ENCODE measurements around the gene ST3GAL5. TPM values are rescaled to one million over a fixed set of nuclear protein-coding genes. Genes with fewer than 3 reads are reported as not detected.
A peak's percentile ranks its signal among the peaks of the same experiment; 100 is the strongest.
"Not testable (repeated sequence)": the region's sequence is repeated elsewhere in the genome, so short reads cannot be mapped to it uniquely, and the experiment has no call there.

ST3GAL5 gene
- total and polyA plus RNA-seq, 5 donors from 2014 or later, result 11.3 to 25.8 (median 14.8) TPM

DNA sequence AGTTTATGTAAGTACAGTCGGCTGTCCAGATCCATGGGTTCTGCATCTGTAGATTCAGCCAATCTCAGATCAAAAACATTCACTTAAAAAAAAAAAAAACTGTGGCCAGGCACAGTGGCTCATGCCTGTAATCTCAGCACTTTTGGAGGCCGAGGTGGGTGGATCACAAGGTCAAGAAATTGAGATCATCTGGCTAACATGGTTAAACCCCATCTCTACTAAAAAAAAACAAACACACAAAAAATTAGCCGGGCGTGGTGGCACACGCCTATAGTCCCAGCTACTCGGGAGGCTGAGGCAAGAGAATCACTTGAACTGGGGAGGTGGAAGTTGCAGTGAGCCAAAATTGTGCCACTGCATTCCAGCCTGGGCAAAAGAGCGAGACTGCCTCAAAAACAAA is 42.4 kb upstream of the ST3GAL5 start:
- H3K4me3 ChIP-seq (ENCODE audit: low read depth, low read length); H3K27me3 ChIP-seq (ENCODE audit: control insufficient read depth, insufficient read depth, low read length); H3K36me3 Mint-ChIP-seq; ATAC-seq (ENCODE audit: low read depth in 2 of 2); H3K9me3 Mint-ChIP-seq; H3K27ac ChIP-seq (ENCODE audit: insufficient read depth, low read length, poor library complexity, severe bottlenecking); H3K4me1 ChIP-seq (ENCODE audit: control insufficient read depth, insufficient read depth, low read length, poor library complexity, severe bottlenecking); H3K9me3 ChIP-seq (ENCODE audit: control insufficient read depth in 2 of 2, low read length in 2 of 2); DNase-seq; H3K36me3 ChIP-seq (ENCODE audit: control insufficient read depth, insufficient read depth, low read length); H3K27ac Mint-ChIP-seq; H3K27me3 Mint-ChIP-seq; H3K4me3 Mint-ChIP-seq: not testable (repeated sequence)
- H3K4me1 Mint-ChIP-seq, result peaks cover 11 to 18% (median 15%) of the 10 kb centered on the region in 4 donors

DNA sequence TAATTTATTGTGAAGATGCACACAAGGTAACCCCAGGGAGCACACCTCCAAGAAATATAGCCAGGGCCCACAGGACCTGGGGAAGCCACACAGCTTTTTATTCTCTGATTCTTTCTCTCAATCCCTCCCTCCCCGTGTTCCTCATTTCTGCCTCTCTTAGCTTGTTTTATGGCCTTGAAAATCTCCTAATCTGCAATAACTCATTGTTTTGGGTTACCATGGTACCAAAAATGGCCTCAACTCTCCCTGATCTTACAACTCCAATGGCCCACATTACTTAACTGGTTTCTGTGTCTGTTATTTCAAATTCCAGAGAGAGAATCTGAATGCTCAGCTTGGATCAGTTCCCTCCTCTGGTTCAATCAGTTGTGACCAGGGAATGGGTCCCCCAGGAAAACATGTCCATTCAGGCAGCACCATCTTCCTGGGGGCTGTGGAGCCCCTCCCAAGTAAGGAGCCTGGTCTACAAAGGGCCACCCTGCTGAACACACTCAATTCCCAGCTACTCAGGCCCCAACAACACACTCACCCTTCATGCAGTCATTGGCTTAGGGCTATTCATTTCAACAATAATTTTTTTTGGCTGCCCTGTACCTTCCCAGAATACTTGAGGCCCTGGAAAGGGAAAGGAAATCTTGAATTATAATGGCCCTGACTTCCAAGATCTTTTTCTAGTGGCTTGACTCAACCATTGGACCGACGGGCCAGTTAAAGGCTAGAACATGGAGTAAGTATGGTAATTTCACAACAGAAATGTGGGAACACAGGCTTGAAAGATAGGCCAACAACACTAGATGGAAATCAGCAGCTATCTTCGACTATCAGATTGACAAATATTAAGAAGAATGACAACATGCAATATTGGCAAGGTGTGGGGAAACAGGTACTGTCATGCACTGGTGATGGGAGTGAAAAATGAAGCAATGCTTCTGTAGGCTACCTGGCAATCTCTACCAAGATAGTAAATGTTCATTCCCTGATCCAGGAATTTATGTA is 41.6 kb upstream of the ST3GAL5 start:
- H3K4me1 Mint-ChIP-seq, result peaks cover 11 to 18% (median 15%) of the 10 kb centered on the region in 4 donors
- H3K4me1 ChIP-seq (ENCODE audit: control insufficient read depth, insufficient read depth, low read length, poor library complexity, severe bottlenecking), result peaks cover 9% of the 10 kb centered on the region
- no peaks in the 10 kb centered on the region for H3K27me3 Mint-ChIP-seq
- ATAC-seq (ENCODE audit: low read depth in 2 of 2), result no peak
- no peak overlapping the region for H3K27ac ChIP-seq (ENCODE audit: insufficient read depth, low read length, poor library complexity, severe bottlenecking)
- no peaks in the 10 kb centered on the region for H3K36me3 ChIP-seq (ENCODE audit: control insufficient read depth, insufficient read depth, low read length)
- no peak overlapping the region for H3K4me3 ChIP-seq (ENCODE audit: low read depth, low read length)
- H3K27me3 ChIP-seq (ENCODE audit: control insufficient read depth, insufficient read depth, low read length), result no peaks in the 10 kb centered on the region
- no peak overlapping the region for H3K4me3 Mint-ChIP-seq
- H3K9me3 ChIP-seq (ENCODE audit: control insufficient read depth in 2 of 2, low read length in 2 of 2), result no peaks in the 10 kb centered on the region
- no peaks in the 10 kb centered on the region for H3K36me3 Mint-ChIP-seq
- DNase-seq, result no peak
- H3K27ac Mint-ChIP-seq, result no peak overlapping the region
- no peaks in the 10 kb centered on the region for H3K9me3 Mint-ChIP-seq

DNA sequence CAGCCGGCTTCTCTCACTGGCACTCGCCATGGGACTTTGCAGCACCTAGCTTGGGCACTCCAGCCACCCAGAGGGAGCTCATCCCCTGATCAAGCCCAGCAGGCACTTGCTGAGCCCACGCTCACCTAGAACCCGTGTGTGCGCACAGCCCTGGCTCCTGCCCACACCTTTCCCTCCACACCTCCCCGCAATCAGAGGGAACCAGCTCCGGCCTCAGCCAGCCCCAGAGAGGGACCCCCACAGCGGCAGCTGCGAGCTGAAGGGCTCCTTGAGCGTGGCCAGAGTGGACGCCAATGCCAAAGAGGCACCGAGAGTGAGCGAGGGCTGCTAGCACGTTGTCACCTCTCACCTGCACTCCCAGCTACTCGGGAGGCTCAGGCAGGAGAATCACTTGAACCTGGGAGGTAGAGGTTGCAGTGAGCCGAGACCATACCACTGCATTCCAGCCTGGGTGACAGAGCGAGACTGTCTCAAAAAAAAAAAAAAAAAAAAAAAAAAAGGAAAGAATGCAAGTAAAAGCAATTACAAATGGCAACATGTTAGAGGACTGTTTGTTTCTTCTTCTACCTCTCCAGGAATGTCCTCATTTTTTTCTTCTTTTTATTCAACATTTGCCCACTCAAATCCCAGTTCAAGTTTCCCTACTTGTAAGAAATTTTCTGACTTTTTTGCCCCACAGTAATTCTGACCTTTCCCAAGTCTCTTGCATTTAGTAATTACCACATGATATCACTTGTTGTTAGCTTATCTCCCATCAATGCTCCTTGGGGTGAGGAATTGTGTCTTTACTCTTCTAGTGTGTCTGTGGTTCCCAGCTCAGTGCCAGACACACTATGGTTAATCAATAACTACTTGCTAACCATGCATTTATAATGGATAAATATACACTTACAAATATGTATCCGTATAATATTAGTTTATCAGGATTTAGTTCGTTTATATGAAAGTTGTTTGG is 40.6 kb upstream of the ST3GAL5 start:
- H3K27ac ChIP-seq (ENCODE audit: insufficient read depth, low read length, poor library complexity, severe bottlenecking), result no peak overlapping the region
- H3K4me3 ChIP-seq (ENCODE audit: low read depth, low read length), result no peak overlapping the region
- peak overlapping the region in 1 of 3 donors; percentile 62 for H3K27ac Mint-ChIP-seq
- peaks cover 3% of the 10 kb centered on the region for H3K36me3 Mint-ChIP-seq
- peaks cover 0 to 1% (median 0%) of the 10 kb centered on the region in 7 donors for H3K9me3 Mint-ChIP-seq
- ATAC-seq (ENCODE audit: low read depth in 2 of 2), result no peak
- no peaks in the 10 kb centered on the region for H3K9me3 ChIP-seq (ENCODE audit: control insufficient read depth in 2 of 2, low read length in 2 of 2)
- no peaks in the 10 kb centered on the region for H3K27me3 ChIP-seq (ENCODE audit: control insufficient read depth, insufficient read depth, low read length)
- no peaks in the 10 kb centered on the region for H3K36me3 ChIP-seq (ENCODE audit: control insufficient read depth, insufficient read depth, low read length)
- peaks cover 9% of the 10 kb centered on the region for H3K4me1 ChIP-seq (ENCODE audit: control insufficient read depth, insufficient read depth, low read length, poor library complexity, severe bottlenecking)
- no peak for DNase-seq
- H3K4me1 Mint-ChIP-seq, result peaks cover 14 to 24% (median 16%) of the 10 kb centered on the region in 4 donors
- H3K27me3 Mint-ChIP-seq, result no peaks in the 10 kb centered on the region
- H3K4me3 Mint-ChIP-seq, result no peak overlapping the region

DNA sequence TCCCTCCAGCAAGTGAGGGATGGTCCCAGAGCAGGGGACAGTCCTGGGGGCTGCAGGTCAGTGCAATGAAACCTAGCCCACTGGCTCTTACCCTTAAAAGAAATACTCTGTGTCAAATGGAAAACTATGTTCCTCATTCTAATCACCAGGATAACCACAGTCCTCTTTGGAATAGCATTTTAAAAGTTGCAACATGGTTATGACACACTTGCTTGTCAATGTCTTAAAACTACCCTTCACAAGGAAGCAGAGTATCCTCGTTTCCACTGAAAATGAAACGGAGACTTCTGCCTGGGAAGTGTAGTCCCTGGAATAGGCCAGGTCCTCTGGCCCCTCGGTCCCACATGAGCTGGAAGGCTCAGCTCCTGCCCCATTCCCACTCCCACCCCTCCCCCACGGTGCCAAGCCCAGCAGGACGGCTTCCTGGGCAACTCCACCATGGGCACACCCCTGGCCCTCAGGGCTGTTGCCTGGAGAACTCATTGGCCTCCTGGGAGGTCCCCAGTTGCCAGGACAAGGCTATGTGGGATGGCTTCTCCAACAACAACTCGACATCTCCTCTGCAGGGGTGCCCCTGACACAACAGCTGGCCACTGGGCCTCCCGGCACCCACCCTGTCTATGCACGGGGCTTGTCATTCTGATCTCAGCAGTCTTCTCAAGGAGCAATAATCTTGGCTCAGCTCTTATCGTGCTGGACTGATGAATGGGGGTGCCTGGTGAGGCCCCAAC is 38.3 kb upstream of the ST3GAL5 start:
- ATAC-seq (ENCODE audit: low read depth in 2 of 2), result no peak

DNA sequence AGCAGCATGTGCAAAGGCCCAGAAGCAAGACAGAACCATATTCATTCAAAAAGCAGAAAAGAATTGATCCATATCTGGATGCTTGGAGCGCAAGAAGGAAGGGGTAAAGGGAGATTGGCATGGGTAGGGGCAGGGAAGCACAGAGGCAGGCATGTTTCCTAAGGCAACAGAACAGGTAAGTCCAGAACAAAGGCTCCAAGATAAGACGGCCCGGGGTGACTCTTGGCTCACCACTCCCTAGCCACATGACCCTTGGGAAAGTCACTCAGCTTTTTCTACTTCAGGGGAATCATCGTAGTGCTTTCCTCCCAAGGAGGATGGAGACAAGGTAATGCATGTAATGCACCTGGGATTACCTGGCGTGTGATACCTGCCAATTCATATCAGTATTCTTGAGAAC is 37.7 kb upstream of the ST3GAL5 start:
- Histone ChIP-seq H3K27ac (ENCODE audit: insufficient read depth, low read length, poor library complexity, severe bottlenecking) (no peak overlapping the region), H3K4me1 (ENCODE audit: control insufficient read depth, insufficient read depth, low read length, poor library complexity, severe bottlenecking) (no peaks in the 10 kb centered on the region), H3K9me3 (ENCODE audit: control insufficient read depth in 2 of 2, low read length in 2 of 2) (no peaks in the 10 kb centered on the region), H3K36me3 (ENCODE audit: control insufficient read depth, insufficient read depth, low read length) (no peaks in the 10 kb centered on the region), H3K4me3 (ENCODE audit: low read depth, low read length) (no peak overlapping the region), H3K27me3 (ENCODE audit: control insufficient read depth, insufficient read depth, low read length) (no peaks in the 10 kb centered on the region)
- H3K4me1 Mint-ChIP-seq, result peaks cover 0 to 13% (median 4%) of the 10 kb centered on the region in 4 donors
- no peak overlapping the region for H3K4me3 Mint-ChIP-seq
- no peak overlapping the region for H3K27ac Mint-ChIP-seq
- peaks cover 3% of the 10 kb centered on the region for H3K36me3 Mint-ChIP-seq
- H3K9me3 Mint-ChIP-seq, result peaks cover 0 to 1% (median 0%) of the 10 kb centered on the region in 7 donors
- no peak for ATAC-seq (ENCODE audit: low read depth in 2 of 2)
- no peak for DNase-seq
- no peaks in the 10 kb centered on the region for H3K27me3 Mint-ChIP-seq

More for the DNA sequence above, 38.3 kb upstream of the ST3GAL5 start:
- Histone ChIP-seq H3K9me3 (ENCODE audit: control insufficient read depth in 2 of 2, low read length in 2 of 2) (no peaks in the 10 kb centered on the region), H3K4me1 (ENCODE audit: control insufficient read depth, insufficient read depth, low read length, poor library complexity, severe bottlenecking) (peaks cover 4% of the 10 kb centered on the region), H3K27me3 (ENCODE audit: control insufficient read depth, insufficient read depth, low read length) (no peaks in the 10 kb centered on the region), H3K36me3 (ENCODE audit: control insufficient read depth, insufficient read depth, low read length) (no peaks in the 10 kb centered on the region), H3K27ac (ENCODE audit: insufficient read depth, low read length, poor library complexity, severe bottlenecking) (no peak overlapping the region), H3K4me3 (ENCODE audit: low read depth, low read length) (no peak overlapping the region)
- peaks cover 0 to 1% (median 0%) of the 10 kb centered on the region in 7 donors for H3K9me3 Mint-ChIP-seq
- peaks cover 6 to 18% (median 8%) of the 10 kb centered on the region in 4 donors for H3K4me1 Mint-ChIP-seq
- DNase-seq, result no peak
- peaks cover 3% of the 10 kb centered on the region for H3K36me3 Mint-ChIP-seq
- H3K27ac Mint-ChIP-seq, result peak overlapping the region in 1 of 3 donors; percentile 49
- H3K4me3 Mint-ChIP-seq, result no peak overlapping the region
- H3K27me3 Mint-ChIP-seq, result no peaks in the 10 kb centered on the region

DNA sequence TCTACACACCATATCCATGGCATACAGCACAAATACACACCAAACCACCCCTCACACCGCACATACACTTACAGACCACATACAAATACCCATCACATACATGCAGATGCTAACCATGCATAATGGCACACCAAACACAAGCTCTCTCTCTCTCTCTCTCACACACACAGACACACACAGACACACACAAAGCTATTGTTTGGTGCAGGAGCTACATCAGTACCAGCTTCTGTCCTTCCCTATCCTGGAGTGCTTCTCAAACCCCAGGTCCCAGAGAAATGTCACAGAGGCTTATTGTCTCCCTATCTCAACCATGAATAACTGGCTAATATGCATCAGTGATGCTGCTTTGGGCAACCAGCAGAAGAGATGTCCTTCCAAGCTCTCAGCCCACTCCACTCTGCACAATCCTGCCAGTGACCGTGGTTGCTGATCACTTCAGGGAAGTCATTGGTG is 36.5 kb upstream of the ST3GAL5 start:
- H3K4me1 ChIP-seq (ENCODE audit: control insufficient read depth, insufficient read depth, low read length, poor library complexity, severe bottlenecking), result no peaks in the 10 kb centered on the region
- Mint-ChIP-seq H3K27ac (no peak overlapping the region), H3K4me1 (peaks cover 0 to 13% (median 3%) of the 10 kb centered on the region in 4 donors), H3K27me3 (no peaks in the 10 kb centered on the region), H3K9me3 (peaks cover 0 to 1% (median 0%) of the 10 kb centered on the region in 7 donors), H3K36me3 (peaks cover 3% of the 10 kb centered on the region), H3K4me3 (no peak overlapping the region)
- ATAC-seq (ENCODE audit: low read depth in 2 of 2) (no peak), DNase-seq (no peak)
- peaks cover 2% of the 10 kb centered on the region for H3K27me3 ChIP-seq (ENCODE audit: control insufficient read depth, insufficient read depth, low read length)
- no peak overlapping the region for H3K4me3 ChIP-seq (ENCODE audit: low read depth, low read length)
- no peak overlapping the region for H3K27ac ChIP-seq (ENCODE audit: insufficient read depth, low read length, poor library complexity, severe bottlenecking)
- H3K9me3 ChIP-seq (ENCODE audit: control insufficient read depth in 2 of 2, low read length in 2 of 2), result no peaks in the 10 kb centered on the region
- no peaks in the 10 kb centered on the region for H3K36me3 ChIP-seq (ENCODE audit: control insufficient read depth, insufficient read depth, low read length)

DNA sequence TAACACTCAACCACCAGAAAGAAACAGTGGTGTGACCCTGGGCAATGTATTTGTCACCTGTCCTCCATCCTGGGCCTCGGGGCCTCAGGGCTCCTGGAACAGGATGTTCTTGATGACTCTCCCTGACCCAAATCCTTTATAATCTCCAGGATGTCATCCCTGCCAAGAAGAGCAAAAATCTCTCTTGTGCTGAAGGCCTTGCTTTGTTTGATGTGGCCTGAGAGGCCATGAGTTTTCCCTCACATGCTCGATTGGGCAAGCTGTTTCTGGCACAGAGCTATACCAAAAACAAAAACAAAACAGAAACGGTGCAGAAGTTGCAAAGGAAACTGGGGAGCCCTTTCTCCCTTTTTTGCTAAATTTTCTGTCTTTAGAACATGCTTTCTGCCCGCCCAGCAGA is 35.7 kb upstream of the ST3GAL5 start:
- Histone ChIP-seq H3K4me1 (ENCODE audit: control insufficient read depth, insufficient read depth, low read length, poor library complexity, severe bottlenecking) (no peaks in the 10 kb centered on the region), H3K27ac (ENCODE audit: insufficient read depth, low read length, poor library complexity, severe bottlenecking) (no peak overlapping the region), H3K9me3 (ENCODE audit: control insufficient read depth in 2 of 2, low read length in 2 of 2) (no peaks in the 10 kb centered on the region), H3K36me3 (ENCODE audit: control insufficient read depth, insufficient read depth, low read length) (no peaks in the 10 kb centered on the region), H3K4me3 (ENCODE audit: low read depth, low read length) (no peak overlapping the region), H3K27me3 (ENCODE audit: control insufficient read depth, insufficient read depth, low read length) (peaks cover 2% of the 10 kb centered on the region)
- ATAC-seq (ENCODE audit: low read depth in 2 of 2) (no peak), DNase-seq (no peak)
- Mint-ChIP-seq H3K9me3 (peaks cover 0 to 1% (median 0%) of the 10 kb centered on the region in 7 donors), H3K4me3 (no peak overlapping the region), H3K27me3 (no peaks in the 10 kb centered on the region), H3K36me3 (peaks cover 3% of the 10 kb centered on the region), H3K4me1 (peaks cover 0 to 13% (median 3%) of the 10 kb centered on the region in 4 donors), H3K27ac (no peak overlapping the region)

All from CD4-positive, CD25-positive, alpha-beta regulatory T cell (primary cell).